ENCODE results near the gene ZC3H7A. TPM values are rescaled to one million over a fixed set of nuclear protein-coding genes. Genes with fewer than 3 reads are reported as not detected.

The ZC3H7A gene
- total and polyA plus RNA-seq, 9 of the 15 experiments (the other 6 are each of a cell fraction or from before 2014, with no cell fraction given): 19.8 to 49.1 (median 28.2) TPM

GRCh38 chr16:11797166-11797956 lies at the start of gene ZC3H7A (continued):
- TF ChIP-seq ZNF518B (CRISPR knock-in tag; IDR thresholded peaks at IDR 0.05) (no peak), BDP1 (IDR thresholded peaks at IDR 0.05; ENCODE audit: insufficient read depth, insufficient read length) (no peak), ZNF766 (CRISPR knock-in tag; conservative IDR thresholded peaks at IDR 0.05) (peak; percentile 66), ZNF609 (CRISPR knock-in tag; IDR thresholded peaks at IDR 0.05; ENCODE audit: borderline replicate concordance) (no peak), PREB (CRISPR knock-in tag; IDR thresholded peaks at IDR 0.05) (no peak), ETV5 (CRISPR knock-in tag; IDR thresholded peaks at IDR 0.05; ENCODE audit: low read depth) (no peak), FIP1L1 (IDR thresholded peaks at IDR 0.05; ENCODE audit: low read depth, low read length, poor library complexity, severe bottlenecking) (peak; percentile 18), CHD4 (IDR thresholded peaks at IDR 0.05; ENCODE audit: insufficient read depth, insufficient replicate concordance, low read depth, low read length, poor library complexity, severe bottlenecking) (no peak), FOS (IDR thresholded peaks at IDR 0.05; ENCODE audit: extremely low read depth, insufficient read length) (peak; percentile 73), KLF1 (tag; IDR thresholded peaks at IDR 0.05) (peak; percentile 57; the same call in 1 of the 2 replicates), NCOR1 (IDR thresholded peaks at IDR 0.05) (no peak), ZNF347 (CRISPR knock-in tag; IDR thresholded peaks at IDR 0.05; ENCODE audit: low read depth) (no peak), ZNF280B (CRISPR knock-in tag; IDR thresholded peaks at IDR 0.05) (no peak), PTBP1 (IDR thresholded peaks at IDR 0.05; ENCODE audit: low read depth, low read length) (no peak), HNRNPL (IDR thresholded peaks at IDR 0.05; ENCODE audit: low read depth, low read length) (no peak)
